H9 (cell line): ENCODE results near the gene PTPRC. TPM values are rescaled to one million over a fixed set of nuclear protein-coding genes. Genes with fewer than 3 reads are reported as not detected.

ENCODE experiments used
- DNase-seq: peaks from one replicate; pipeline ENCODE4 v3.0.0-alpha.2; 2017
- H2AFZ ChIP-seq: one replicate; pipeline ENCODE4 v1.6.1; 2013; ENCODE audit warnings: mild to moderate bottlenecking, low read length, control low read depth, moderate library complexity
- H2AK5ac ChIP-seq: 2 replicates; pipeline ENCODE4 v1.6.1; 2013; ENCODE audit warnings: low read length, control low read depth, mixed read lengths; ENCODE audit not compliant: insufficient read length
- H2BK120ac ChIP-seq: one replicate; pipeline ENCODE4 v1.6.1; 2013; ENCODE audit warnings: low read depth, mild to moderate bottlenecking, low read length, control low read depth, inconsistent platforms; ENCODE audit not compliant: poor library complexity, severe bottlenecking
- H2BK12ac ChIP-seq: 2 replicates; pipeline ENCODE4 v1.6.1; 2013; ENCODE audit warnings: low read length, control low read depth, mixed read lengths, low read depth; ENCODE audit not compliant: insufficient read length
- H2BK15ac ChIP-seq: 2 replicates; pipeline ENCODE4 v1.6.1; 2013; ENCODE audit warnings: low read depth, low read length, control low read depth
- H2BK20ac ChIP-seq: one replicate; pipeline ENCODE4 v1.6.1; 2013; ENCODE audit warnings: low read depth, mild to moderate bottlenecking, low read length, control low read depth, inconsistent platforms; ENCODE audit not compliant: poor library complexity, severe bottlenecking
- H2BK5ac ChIP-seq: 2 replicates; pipeline ENCODE4 v1.6.1; 2013; ENCODE audit warnings: low read length, control low read depth, mixed read lengths; ENCODE audit not compliant: insufficient read length
- H3K14ac ChIP-seq: 2 replicates; pipeline ENCODE4 v1.6.1; 2013; ENCODE audit warnings: low read length, control low read depth; ENCODE audit not compliant: insufficient read depth
- H3K18ac ChIP-seq: 2 replicates; pipeline ENCODE4 v1.6.1; 2013; ENCODE audit warnings: low read depth, mild to moderate bottlenecking, mixed read lengths, low read length, control low read depth; ENCODE audit not compliant: insufficient read length
- H3K23ac ChIP-seq: 2 replicates; pipeline ENCODE4 v1.6.1; 2013; ENCODE audit warnings: low read length, control low read depth, mixed read lengths, low read depth; ENCODE audit not compliant: insufficient read length
- H3K23me2 ChIP-seq: 2 replicates; pipeline ENCODE4 v1.6.1; 2013; ENCODE audit warnings: low read depth, mild to moderate bottlenecking, mixed read lengths, low read length, control low read depth; ENCODE audit not compliant: insufficient read length, poor library complexity, severe bottlenecking
- H3K27ac ChIP-seq: 2 replicates; pipeline ENCODE4 v1.5.1; 2013; ENCODE audit warnings: low read length, control low read depth, mixed read lengths, low read depth; ENCODE audit not compliant: insufficient read length
- H3K27me3 ChIP-seq: 2 replicates; pipeline ENCODE4 v1.6.1; 2013; ENCODE audit warnings: low read length, control low read depth, inconsistent platforms; ENCODE audit not compliant: insufficient read depth
- H3K4ac ChIP-seq: 2 replicates; pipeline ENCODE4 v1.6.1; 2013; ENCODE audit warnings: low read depth, mild to moderate bottlenecking, control low read depth, inconsistent platforms, low read length, moderate library complexity
- H3K4me1 ChIP-seq: 2 replicates; pipeline ENCODE4 v1.6.1; 2013; ENCODE audit warnings: low read length, control low read depth, inconsistent platforms; ENCODE audit not compliant: insufficient read depth
- H3K4me2 ChIP-seq: 2 replicates; pipeline ENCODE4 v1.6.1; 2013; ENCODE audit warnings: low read length, control low read depth, mixed read lengths; ENCODE audit not compliant: insufficient read length, insufficient read depth
- H3K56ac ChIP-seq: 2 replicates; pipeline ENCODE4 v1.6.1; 2013; ENCODE audit warnings: low read depth, mild to moderate bottlenecking, mixed read lengths, low read length, control low read depth; ENCODE audit not compliant: insufficient read length
- H3K79me1 ChIP-seq: 2 replicates; pipeline ENCODE4 v1.6.1; 2013; ENCODE audit warnings: low read depth, mild to moderate bottlenecking, moderate library complexity, low read length, control low read depth, inconsistent platforms; ENCODE audit not compliant: insufficient read depth, poor library complexity, severe bottlenecking
- H3K79me2 ChIP-seq: 2 replicates; pipeline ENCODE4 v1.6.1; 2013; ENCODE audit warnings: low read length, control low read depth, inconsistent platforms; ENCODE audit not compliant: insufficient read depth
- H3K9ac ChIP-seq: 2 replicates; pipeline ENCODE4 v1.6.1; 2013; ENCODE audit warnings: low read length, control low read depth, mixed read lengths; ENCODE audit not compliant: insufficient read length; ENCODE audit errors: extremely low read depth
- H3K9me3 ChIP-seq: one replicate; pipeline ENCODE4 v1.6.1; 2013; ENCODE audit warnings: low read depth, low read length, inconsistent platforms; ENCODE audit not compliant: control insufficient read depth
- H3T11ph ChIP-seq: one replicate; pipeline ENCODE4 v1.6.1; 2013; ENCODE audit warnings: mild to moderate bottlenecking, low read length, control low read depth, inconsistent platforms
- H4K20me1 ChIP-seq: one replicate; pipeline ENCODE4 v1.6.1; 2013; ENCODE audit not compliant: control insufficient read depth, insufficient read length, insufficient read depth
- H4K5ac ChIP-seq: 2 replicates; pipeline ENCODE4 v1.6.1; 2013; ENCODE audit warnings: low read depth, mild to moderate bottlenecking, mixed read lengths, low read length, control low read depth; ENCODE audit not compliant: insufficient read length
- H4K8ac ChIP-seq: replicated peaks from 2 replicates; pipeline ENCODE4 v1.6.1; 2013; ENCODE audit warnings: low read length, control low read depth, mixed read lengths, low read depth; ENCODE audit not compliant: insufficient read length
- H4K91ac ChIP-seq: 2 replicates; pipeline ENCODE4 v1.6.1; 2013; ENCODE audit warnings: low read depth, mild to moderate bottlenecking, moderate library complexity, mixed read lengths, low read length, control low read depth; ENCODE audit not compliant: insufficient read length
- H3K27ac Mint-ChIP-seq, 3 experiments: 2 replicates in 2 of 3; 3 replicates in 1 of 3; pipeline ENCODE4 v1.8.0; 2020 to 2021; ENCODE audit warnings: mixed read lengths in 3 of 3, mild to moderate bottlenecking in 1 of 3, moderate library complexity in 1 of 3
- H3K27me3 Mint-ChIP-seq: 2 replicates; pipeline ENCODE4 v1.8.0; 2021; ENCODE audit warnings: low read depth, mild to moderate bottlenecking, moderate library complexity, mixed read lengths
- H3K36me3 Mint-ChIP-seq, 3 experiments: 2 replicates in 2 of 3; 3 replicates in 1 of 3; pipeline ENCODE4 v1.8.0; 2020 to 2021; ENCODE audit warnings: low read depth in 3 of 3, mixed read lengths in 3 of 3; ENCODE audit not compliant: insufficient read depth in 1 of 3
- H3K4me1 Mint-ChIP-seq, 2 experiments: 2 replicates each; pipeline ENCODE4 v1.8.0; 2020; ENCODE audit warnings: mixed read lengths in 2 of 2
- H3K4me3 Mint-ChIP-seq, 2 experiments: 2 replicates in 1 of 2; 3 replicates in 1 of 2; pipeline ENCODE4 v1.8.0; 2020 to 2021; ENCODE audit warnings: mild to moderate bottlenecking in 2 of 2, mixed read lengths in 2 of 2, moderate library complexity in 1 of 2
- H3K9me3 Mint-ChIP-seq, 2 experiments: 2 replicates in 1 of 2; 3 replicates in 1 of 2; pipeline ENCODE4 v1.8.0; 2020; ENCODE audit warnings: mild to moderate bottlenecking in 2 of 2, mixed read lengths in 2 of 2, moderate library complexity in 1 of 2
- WGBS: extraction: QIAGEN DNeasy Blood & Tissue Kit; methylation state at CpG from one replicate; pipeline ENCODE4 v1.1.7; 2013; ENCODE audit warnings: missing lambda C conversion rate, low lambda C conversion rate, mixed read lengths; ENCODE audit not compliant: insufficient read length; ENCODE audit errors: extremely low coverage; 5-methylcytosine and 5-hydroxymethylcytosine counted together
- total RNA-seq: library from RNA; stranded (reverse); gene quantifications from 2 replicates; pipeline ENCODE4 v1.2.1, GENCODE V29; 2021
- TF ChIP-seq, protein P1 (sequence below): fragments of 200-600 bp; sonication (generic); conservative IDR thresholded peaks from 3 replicates; pipeline ENCODE4 v1.8.0; 2021; ENCODE audit warnings: antibody characterized with exemption, mild to moderate bottlenecking

The PTPRC gene
- total RNA-seq, 1 experiment from 2014 or later, result not detected

DNA sequence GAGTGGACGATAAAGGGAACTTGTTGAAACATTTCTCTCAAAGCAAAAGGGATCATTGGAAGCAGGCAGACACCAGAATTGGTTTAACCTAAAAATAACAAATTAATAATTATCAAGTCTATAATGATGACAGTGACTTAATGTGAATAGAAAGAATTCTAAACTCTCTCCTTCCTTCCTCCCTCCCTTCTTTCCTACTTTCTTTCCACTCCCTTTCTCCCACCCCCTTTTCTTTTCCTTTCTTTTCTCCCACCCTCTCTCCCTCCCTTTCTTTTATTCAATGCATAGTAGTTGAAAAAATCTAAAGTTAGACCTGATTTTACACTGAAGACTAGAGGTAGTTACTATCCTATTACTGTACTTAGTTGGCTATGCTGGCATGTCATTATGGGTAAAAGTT, 55.7 kb downstream of the PTPRC start:
- Histone ChIP-seq H2AK5ac (no peak overlapping the region), H3K79me2 (no peaks in the 10 kb centered on the region), H3K9me3 (no peaks in the 10 kb centered on the region), H2AFZ (no peak overlapping the region), H3K23ac (no peak overlapping the region), H3K18ac (no peak overlapping the region), H3K4ac (no peak overlapping the region), H2BK120ac (no peak overlapping the region), H3K27ac (no peak overlapping the region), H3K56ac (no peak overlapping the region), H3K4me2 (no peak overlapping the region), H4K8ac (no peak overlapping the region), H2BK12ac (no peak overlapping the region), H4K5ac (no peak overlapping the region), H3K79me1 (no peaks in the 10 kb centered on the region), H3K14ac (no peak overlapping the region), H2BK5ac (no peak overlapping the region), H3K27me3 (no peaks in the 10 kb centered on the region), H3K23me2 (no peaks in the 10 kb centered on the region), H4K20me1 (no peaks in the 10 kb centered on the region), H3K9ac (no peak overlapping the region), H2BK20ac (no peak overlapping the region), H2BK15ac (no peak overlapping the region), H4K91ac (no peak overlapping the region), H3T11ph (no peak overlapping the region), H3K4me1 (no peaks in the 10 kb centered on the region; the same call in 1 of the 2 replicates)
- TF ChIP-seq, protein P1, sequence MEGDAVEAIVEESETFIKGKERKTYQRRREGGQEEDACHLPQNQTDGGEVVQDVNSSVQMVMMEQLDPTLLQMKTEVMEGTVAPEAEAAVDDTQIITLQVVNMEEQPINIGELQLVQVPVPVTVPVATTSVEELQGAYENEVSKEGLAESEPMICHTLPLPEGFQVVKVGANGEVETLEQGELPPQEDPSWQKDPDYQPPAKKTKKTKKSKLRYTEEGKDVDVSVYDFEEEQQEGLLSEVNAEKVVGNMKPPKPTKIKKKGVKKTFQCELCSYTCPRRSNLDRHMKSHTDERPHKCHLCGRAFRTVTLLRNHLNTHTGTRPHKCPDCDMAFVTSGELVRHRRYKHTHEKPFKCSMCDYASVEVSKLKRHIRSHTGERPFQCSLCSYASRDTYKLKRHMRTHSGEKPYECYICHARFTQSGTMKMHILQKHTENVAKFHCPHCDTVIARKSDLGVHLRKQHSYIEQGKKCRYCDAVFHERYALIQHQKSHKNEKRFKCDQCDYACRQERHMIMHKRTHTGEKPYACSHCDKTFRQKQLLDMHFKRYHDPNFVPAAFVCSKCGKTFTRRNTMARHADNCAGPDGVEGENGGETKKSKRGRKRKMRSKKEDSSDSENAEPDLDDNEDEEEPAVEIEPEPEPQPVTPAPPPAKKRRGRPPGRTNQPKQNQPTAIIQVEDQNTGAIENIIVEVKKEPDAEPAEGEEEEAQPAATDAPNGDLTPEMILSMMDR, result no peak
- Mint-ChIP-seq H3K4me3 (no peak overlapping the region), H3K4me1 (peaks cover 23 to 28% of the 10 kb centered on the region in 2 experiments), H3K36me3 (no peaks in the 10 kb centered on the region), H3K9me3 (no peaks in the 10 kb centered on the region), H3K27ac (no peak overlapping the region), H3K27me3 (no peaks in the 10 kb centered on the region)
- no CpG with 5 or more reads among the region's 1 CpG for WGBS
- no peak for DNase-seq
